ENCODE data around the gene TBC1D22B. TPM values are rescaled to one million over a fixed set of nuclear protein-coding genes. Genes with fewer than 3 reads are reported as not detected.

TBC1D22B gene
- total RNA-seq, 2 experiments from 2014 or later = 15.4 TPM

- peaks cover 10% of the 10 kb centered on the region for H3K4me1 Mint-ChIP-seq (ENCODE audit: low read depth)
- H3K36me3 Mint-ChIP-seq (ENCODE audit: low read depth) = peaks cover 30% of the 10 kb centered on the region
- DNase-seq = no peak
- H3K9me3 Mint-ChIP-seq (ENCODE audit: insufficient read depth) = no peaks in the 10 kb centered on the region
- ChIA-PET POLR2A (interaction anchor here (0.9 kb wide), 1 partner anchor 25 kb away, joined by 3 read pairs; no protein-coding TSS in a partner anchor), CTCF (interaction anchor here (0.7 to 1.8 kb wide), 5 partner anchors 26 to 1153 kb away, joined by 3 to 10 read pairs (median 5); partner anchors contain the start of gene CMTR1)
- no peak overlapping the region for H3K27ac Mint-ChIP-seq
- no peak for ATAC-seq
- H3K4me3 Mint-ChIP-seq = no peak overlapping the region
- H3K27me3 Mint-ChIP-seq (ENCODE audit: low read depth) = no peaks in the 10 kb centered on the region
Measured at GRCh38 chr6:37365791-37366190, 108.2 kb downstream of the TBC1D22B start.

- Mint-ChIP-seq H3K4me3 (no peak overlapping the region), H3K27me3 (ENCODE audit: low read depth) (no peaks in the 10 kb centered on the region), H3K27ac (no peak overlapping the region), H3K9me3 (ENCODE audit: insufficient read depth) (no peaks in the 10 kb centered on the region), H3K4me1 (ENCODE audit: low read depth) (peaks cover 10% of the 10 kb centered on the region), H3K36me3 (ENCODE audit: low read depth) (peaks cover 24% of the 10 kb centered on the region)
- DNase-seq (no peak), ATAC-seq (no peak)
- ChIA-PET POLR2A (no interaction called here), CTCF (interaction anchor here (1.2 to 1.8 kb wide), 3 partner anchors 41 to 199 kb away, joined by 3 to 10 read pairs (median 6); partner anchors contain the start of gene CMTR1)
Measured at GRCh38 chr6:37366910-37367309, 109.3 kb downstream of the TBC1D22B start.

- ChIA-PET POLR2A (no interaction called here), CTCF (interaction anchor here (1.1 kb wide), 1 partner anchor 13 kb away, joined by 3 read pairs; no protein-coding TSS in a partner anchor)
- H3K27me3 Mint-ChIP-seq (ENCODE audit: low read depth) = no peaks in the 10 kb centered on the region
- H3K36me3 Mint-ChIP-seq (ENCODE audit: low read depth) = peaks cover 25% of the 10 kb centered on the region
- H3K4me3 Mint-ChIP-seq = no peak overlapping the region
- H3K27ac Mint-ChIP-seq = peak overlapping the region; percentile 31
- H3K9me3 Mint-ChIP-seq (ENCODE audit: insufficient read depth) = no peaks in the 10 kb centered on the region
- DNase-seq (no peak), ATAC-seq (no peak)
- peaks cover 10% of the 10 kb centered on the region for H3K4me1 Mint-ChIP-seq (ENCODE audit: low read depth)
Measured at GRCh38 chr6:37368961-37369320, 111.4 kb downstream of the TBC1D22B start.

- ChIA-PET POLR2A (interaction anchor here (0.6 to 1.2 kb wide), 3 partner anchors 64 to 303 kb away, joined by 3 to 4 read pairs (median 3); no protein-coding TSS in a partner anchor), CTCF (no interaction called here)
- DNase-seq (no peak), ATAC-seq (no peak)
- Mint-ChIP-seq H3K36me3 (ENCODE audit: low read depth) (peaks cover 25% of the 10 kb centered on the region), H3K4me3 (no peak overlapping the region), H3K9me3 (ENCODE audit: insufficient read depth) (no peaks in the 10 kb centered on the region), H3K27me3 (ENCODE audit: low read depth) (no peaks in the 10 kb centered on the region), H3K4me1 (ENCODE audit: low read depth) (peaks cover 10% of the 10 kb centered on the region), H3K27ac (peak overlapping the region; percentile 31)
Measured at GRCh38 chr6:37369321-37370201, 112.0 kb downstream of the TBC1D22B start.

- Mint-ChIP-seq H3K9me3 (ENCODE audit: insufficient read depth) (no peaks in the 10 kb centered on the region), H3K4me1 (ENCODE audit: low read depth) (peaks cover 10% of the 10 kb centered on the region), H3K27me3 (ENCODE audit: low read depth) (no peaks in the 10 kb centered on the region), H3K4me3 (no peak overlapping the region), H3K27ac (no peak overlapping the region), H3K36me3 (ENCODE audit: low read depth) (peaks cover 30% of the 10 kb centered on the region)
- ChIA-PET CTCF (interaction anchor here (1.3 to 2.9 kb wide), 3 partner anchors 10 to 58 kb away, joined by 3 to 13 read pairs (median 3); no protein-coding TSS in a partner anchor), POLR2A (no interaction called here)
- DNase-seq = no peak
- ATAC-seq = no peak
Measured at GRCh38 chr6:37371154-37372083, 113.8 kb downstream of the TBC1D22B start.

- POLR2A ChIA-PET = no interaction called here
- H3K27ac Mint-ChIP-seq = no peak overlapping the region
Measured at GRCh38 chr6:37372116-37372515, 114.5 kb downstream of the TBC1D22B start.

GRCh38 chr6:37373822-37374471 is 116.4 kb downstream of the TBC1D22B start:
- CTCF ChIA-PET = interaction anchor here (1.0 to 2.9 kb wide), 4 partner anchors 7 to 193 kb away, joined by 3 to 13 read pairs (median 4); no protein-coding TSS in a partner anchor
- no peak for ATAC-seq
- peaks cover 29% of the 10 kb centered on the region for H3K36me3 Mint-ChIP-seq (ENCODE audit: low read depth)
- no peak for DNase-seq
- no peaks in the 10 kb centered on the region for H3K9me3 Mint-ChIP-seq (ENCODE audit: insufficient read depth)
- no peak overlapping the region for H3K4me3 Mint-ChIP-seq
- H3K27ac Mint-ChIP-seq = no peak overlapping the region
- H3K4me1 Mint-ChIP-seq (ENCODE audit: low read depth) = peaks cover 4% of the 10 kb centered on the region
- POLR2A ChIA-PET = interaction anchor here (1.0 kb wide), 1 partner anchor 60 kb away, joined by 5 read pairs; no protein-coding TSS in a partner anchor
- no peaks in the 10 kb centered on the region for H3K27me3 Mint-ChIP-seq (ENCODE audit: low read depth)

More at GRCh38 chr6:37372116-37372515, 114.5 kb downstream of the TBC1D22B start:
- Mint-ChIP-seq H3K36me3 (ENCODE audit: low read depth) (peaks cover 29% of the 10 kb centered on the region), H3K27me3 (ENCODE audit: low read depth) (no peaks in the 10 kb centered on the region), H3K9me3 (ENCODE audit: insufficient read depth) (no peaks in the 10 kb centered on the region), H3K4me3 (no peak overlapping the region), H3K4me1 (ENCODE audit: low read depth) (peaks cover 10% of the 10 kb centered on the region)
- CTCF ChIA-PET = interaction anchor here (1.0 to 2.9 kb wide), 4 partner anchors 9 to 320 kb away, joined by 3 to 13 read pairs (median 3); no protein-coding TSS in a partner anchor
- DNase-seq (no peak), ATAC-seq (no peak)

- ChIA-PET POLR2A (no interaction called here), CTCF (no interaction called here)
- Mint-ChIP-seq H3K4me1 (ENCODE audit: low read depth) (no peaks in the 10 kb centered on the region), H3K27ac (no peak overlapping the region), H3K36me3 (ENCODE audit: low read depth) (peaks cover 22% of the 10 kb centered on the region), H3K4me3 (no peak overlapping the region), H3K9me3 (ENCODE audit: insufficient read depth) (no peaks in the 10 kb centered on the region), H3K27me3 (ENCODE audit: low read depth) (no peaks in the 10 kb centered on the region)
- DNase-seq (no peak), ATAC-seq (no peak)
Measured at GRCh38 chr6:37375376-37375775, 117.8 kb downstream of the TBC1D22B start.

GRCh38 chr6:37376078-37376743 is 118.6 kb downstream of the TBC1D22B start:
- H3K36me3 Mint-ChIP-seq (ENCODE audit: low read depth) = peaks cover 20% of the 10 kb centered on the region
- H3K27me3 Mint-ChIP-seq (ENCODE audit: low read depth) = no peaks in the 10 kb centered on the region
- POLR2A ChIA-PET = no interaction called here
- H3K4me3 Mint-ChIP-seq = no peak overlapping the region
- H3K27ac Mint-ChIP-seq = no peak overlapping the region
- CTCF ChIA-PET = interaction anchor here (0.7 kb wide), 1 partner anchor 51 kb away, joined by 3 read pairs; no protein-coding TSS in a partner anchor
- no peaks in the 10 kb centered on the region for H3K9me3 Mint-ChIP-seq (ENCODE audit: insufficient read depth)
- no peaks in the 10 kb centered on the region for H3K4me1 Mint-ChIP-seq (ENCODE audit: low read depth)
- ATAC-seq (no peak), DNase-seq (no peak)

- DNase-seq = peak; percentile 53
- Mint-ChIP-seq H3K4me3 (no peak overlapping the region), H3K36me3 (ENCODE audit: low read depth) (peaks cover 40% of the 10 kb centered on the region), H3K9me3 (ENCODE audit: insufficient read depth) (no peaks in the 10 kb centered on the region), H3K27me3 (ENCODE audit: low read depth) (no peaks in the 10 kb centered on the region), H3K27ac (no peak overlapping the region), H3K4me1 (ENCODE audit: low read depth) (no peaks in the 10 kb centered on the region)
- CTCF ChIA-PET = interaction anchor here (0.7 to 4.2 kb wide), 14 partner anchors 9 to 328 kb away, joined by 3 to 19 read pairs (median 3); no protein-coding TSS in a partner anchor
- peak; percentile 76 for ATAC-seq
- POLR2A ChIA-PET = no interaction called here
Measured at GRCh38 chr6:37381579-37381978, 124.0 kb downstream of the TBC1D22B start.
